ENCODE results near the gene SLC25A13. TPM values are rescaled to one million over a fixed set of nuclear protein-coding genes. Genes with fewer than 3 reads are reported as not detected.

The SLC25A13 gene
- total and polyA plus RNA-seq, 2 of the 13 experiments (the other 11 are each of a cell fraction or from before 2014, with no cell fraction given): 36.2 to 84.9 TPM

DNA sequence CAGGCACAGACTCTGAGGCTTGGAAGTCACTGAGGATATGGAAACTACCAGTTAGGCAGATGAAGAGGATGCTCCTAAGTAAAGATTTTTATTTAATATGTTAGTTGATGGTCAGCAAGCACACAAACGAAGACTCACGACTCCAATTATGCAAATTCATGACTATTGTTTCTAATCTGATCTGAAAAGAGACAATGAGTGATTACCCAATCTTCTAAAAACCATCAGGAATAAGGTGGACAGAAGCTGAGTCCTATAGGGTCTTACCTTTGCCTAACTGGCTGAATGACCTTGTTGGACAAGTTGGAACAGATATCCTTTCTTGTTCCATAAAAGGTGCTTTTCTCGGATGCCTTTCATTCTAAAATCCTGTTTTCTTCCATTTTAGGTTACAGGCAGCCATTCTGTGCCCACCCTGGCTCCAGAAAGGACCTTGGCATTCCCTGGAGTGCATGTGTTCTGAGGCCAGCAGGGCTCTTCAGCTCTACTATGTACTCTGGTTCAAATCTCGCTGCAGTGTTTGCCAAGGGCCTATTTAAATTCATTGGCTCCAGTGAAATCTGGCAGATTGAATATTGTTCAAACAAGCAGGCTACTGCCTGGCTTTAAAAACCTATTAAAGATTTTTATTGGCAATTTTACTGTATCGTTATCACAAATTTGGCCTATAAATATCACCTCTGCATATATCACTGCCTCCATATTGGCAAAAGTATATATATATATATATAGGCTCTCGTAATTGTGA, 77.5 kb downstream of the SLC25A13 start:
- Histone ChIP-seq H3K27me3 (ENCODE audit: control insufficient read depth in 1 of 2, insufficient read depth in 2 of 2, low read length in 2 of 2) (no peaks in the 10 kb centered on the region), H3K79me2 (ENCODE audit: insufficient read depth, low read length) (peaks cover 51% of the 10 kb centered on the region), H3K4me2 (ENCODE audit: low read depth, low read length) (no peak overlapping the region), H4K20me1 (ENCODE audit: insufficient read depth, low read length) (no peaks in the 10 kb centered on the region; the same call in 1 of the 2 replicates), H2AFZ (ENCODE audit: low read length) (no peak overlapping the region), H3K4me3 (replicated peaks in 1 of 3; ENCODE audit: insufficient read depth in 1 of 3, low read depth in 2 of 3, low read length in 3 of 3) (no peak overlapping the region), H3K27ac (ENCODE audit: extremely low read length, insufficient read depth, low read length) (no peak overlapping the region), H3K36me3 (replicated peaks in 1 of 2; ENCODE audit: control insufficient read depth in 1 of 2, insufficient read depth in 2 of 2, low read length in 2 of 2) (peaks cover 3 to 5% of the 10 kb centered on the region in 2 experiments; a peak in 2 of 5 replicates), H3K9ac (ENCODE audit: insufficient read depth, low read depth, low read length) (no peak overlapping the region), H3K4me1 (ENCODE audit: insufficient read depth, low read length) (peaks cover 17% of the 10 kb centered on the region), H3K9me3 (ENCODE audit: low read length) (no peaks in the 10 kb centered on the region)
- intact Hi-C loops (cut with micrococcal nuclease; ENCODE audit: unreplicated experiment) (no loop called here), in situ Hi-C loops (cut with HindIII; ENCODE audit: extremely low pct_ligation_motif_present, low pct_unique_long_range_greater_than_20kb) (no loop called here)
- CTCF ChIA-PET (ENCODE audit: low intra/inter-chr PET ratio, low total read pairs): no interaction called here
- no peak for DNase-seq (ENCODE audit: low spot score)
- POLR2A ChIA-PET: no interaction called here
- no peak for FAIRE-seq
- no TSS peak for BruUV-seq (replicated peaks)
- WGBS (ENCODE audit: low lambda C conversion rate): 82% methylated on average over 6 of the region's 6 CpGs
- ATAC-seq: no peak
- TF ChIP-seq RBM39 (IDR thresholded peaks at IDR 0.05; ENCODE audit: low read depth, low read length, poor library complexity, severe bottlenecking) (no peak), ZMAT3 (CRISPR knock-in tag; conservative IDR thresholded peaks at IDR 0.05) (no peak), EZH2 (conservative IDR thresholded peaks at IDR 0.05; ENCODE audit: low read depth, low read length) (no peak), NBN (conservative IDR thresholded peaks at IDR 0.05) (no peak), SIN3A (IDR thresholded peaks at IDR 0.05; ENCODE audit: borderline replicate concordance, low read depth, low read length) (no peak), MXD1 (CRISPR knock-in tag; IDR thresholded peaks at IDR 0.05) (no peak), CAMTA2 (CRISPR knock-in tag; IDR thresholded peaks at IDR 0.05; ENCODE audit: borderline replicate concordance) (no peak), ZNF225 (CRISPR knock-in tag; IDR thresholded peaks at IDR 0.05) (no peak), POLR2AphosphoS2 (IDR thresholded peaks at IDR 0.05; ENCODE audit: low read depth, low read length) (no peak), SRSF4 (IDR thresholded peaks at IDR 0.05; ENCODE audit: low read depth, low read length, poor library complexity, severe bottlenecking) (no peak), ZNF354B (CRISPR knock-in tag; IDR thresholded peaks at IDR 0.05) (no peak), GATA4 (IDR thresholded peaks at IDR 0.05; ENCODE audit: borderline replicate concordance, low read depth) (no peak)
- TF ChIP-seq, protein P1, sequence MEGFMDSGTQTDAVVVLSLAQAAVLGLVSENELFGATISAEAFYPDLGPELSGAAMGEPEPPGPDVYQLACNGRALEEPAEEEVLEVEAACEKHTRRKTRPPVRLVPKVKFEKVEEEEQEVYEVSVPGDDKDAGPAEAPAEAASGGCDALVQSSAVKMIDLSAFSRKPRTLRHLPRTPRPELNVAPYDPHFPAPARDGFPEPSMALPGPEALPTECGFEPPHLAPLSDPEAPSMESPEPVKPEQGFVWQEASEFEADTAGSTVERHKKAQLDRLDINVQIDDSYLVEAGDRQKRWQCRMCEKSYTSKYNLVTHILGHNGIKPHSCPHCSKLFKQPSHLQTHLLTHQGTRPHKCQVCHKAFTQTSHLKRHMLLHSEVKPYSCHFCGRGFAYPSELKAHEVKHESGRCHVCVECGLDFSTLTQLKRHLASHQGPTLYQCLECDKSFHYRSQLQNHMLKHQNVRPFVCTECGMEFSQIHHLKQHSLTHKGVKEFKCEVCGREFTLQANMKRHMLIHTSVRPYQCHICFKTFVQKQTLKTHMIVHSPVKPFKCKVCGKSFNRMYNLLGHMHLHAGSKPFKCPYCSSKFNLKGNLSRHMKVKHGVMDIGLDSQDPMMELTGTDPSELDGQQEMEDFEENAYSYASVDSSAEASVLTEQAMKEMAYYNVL (CRISPR knock-in tag; IDR thresholded peaks at IDR 0.05; ENCODE audit: borderline replicate concordance): no peak
- TF ChIP-seq, protein P2, sequence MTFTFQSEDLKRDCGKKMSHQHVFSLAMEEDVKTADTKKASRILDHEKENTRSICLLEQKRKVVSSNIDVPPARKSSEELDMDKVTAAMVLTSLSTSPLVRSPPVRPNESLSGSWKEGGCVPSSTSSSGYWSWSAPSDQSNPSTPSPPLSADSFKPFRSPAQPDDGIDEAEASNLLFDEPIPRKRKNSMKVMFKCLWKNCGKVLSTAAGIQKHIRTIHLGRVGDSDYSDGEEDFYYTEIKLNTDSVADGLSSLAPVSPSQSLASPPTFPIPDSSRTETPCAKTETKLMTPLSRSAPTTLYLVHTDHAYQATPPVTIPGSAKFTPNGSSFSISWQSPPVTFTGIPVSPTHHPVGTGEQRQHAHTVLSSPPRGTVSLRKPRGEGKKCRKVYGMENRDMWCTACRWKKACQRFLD (CRISPR knock-in tag; IDR thresholded peaks at IDR 0.05; ENCODE audit: borderline replicate concordance): no peak
- TF ChIP-seq, protein P3, sequence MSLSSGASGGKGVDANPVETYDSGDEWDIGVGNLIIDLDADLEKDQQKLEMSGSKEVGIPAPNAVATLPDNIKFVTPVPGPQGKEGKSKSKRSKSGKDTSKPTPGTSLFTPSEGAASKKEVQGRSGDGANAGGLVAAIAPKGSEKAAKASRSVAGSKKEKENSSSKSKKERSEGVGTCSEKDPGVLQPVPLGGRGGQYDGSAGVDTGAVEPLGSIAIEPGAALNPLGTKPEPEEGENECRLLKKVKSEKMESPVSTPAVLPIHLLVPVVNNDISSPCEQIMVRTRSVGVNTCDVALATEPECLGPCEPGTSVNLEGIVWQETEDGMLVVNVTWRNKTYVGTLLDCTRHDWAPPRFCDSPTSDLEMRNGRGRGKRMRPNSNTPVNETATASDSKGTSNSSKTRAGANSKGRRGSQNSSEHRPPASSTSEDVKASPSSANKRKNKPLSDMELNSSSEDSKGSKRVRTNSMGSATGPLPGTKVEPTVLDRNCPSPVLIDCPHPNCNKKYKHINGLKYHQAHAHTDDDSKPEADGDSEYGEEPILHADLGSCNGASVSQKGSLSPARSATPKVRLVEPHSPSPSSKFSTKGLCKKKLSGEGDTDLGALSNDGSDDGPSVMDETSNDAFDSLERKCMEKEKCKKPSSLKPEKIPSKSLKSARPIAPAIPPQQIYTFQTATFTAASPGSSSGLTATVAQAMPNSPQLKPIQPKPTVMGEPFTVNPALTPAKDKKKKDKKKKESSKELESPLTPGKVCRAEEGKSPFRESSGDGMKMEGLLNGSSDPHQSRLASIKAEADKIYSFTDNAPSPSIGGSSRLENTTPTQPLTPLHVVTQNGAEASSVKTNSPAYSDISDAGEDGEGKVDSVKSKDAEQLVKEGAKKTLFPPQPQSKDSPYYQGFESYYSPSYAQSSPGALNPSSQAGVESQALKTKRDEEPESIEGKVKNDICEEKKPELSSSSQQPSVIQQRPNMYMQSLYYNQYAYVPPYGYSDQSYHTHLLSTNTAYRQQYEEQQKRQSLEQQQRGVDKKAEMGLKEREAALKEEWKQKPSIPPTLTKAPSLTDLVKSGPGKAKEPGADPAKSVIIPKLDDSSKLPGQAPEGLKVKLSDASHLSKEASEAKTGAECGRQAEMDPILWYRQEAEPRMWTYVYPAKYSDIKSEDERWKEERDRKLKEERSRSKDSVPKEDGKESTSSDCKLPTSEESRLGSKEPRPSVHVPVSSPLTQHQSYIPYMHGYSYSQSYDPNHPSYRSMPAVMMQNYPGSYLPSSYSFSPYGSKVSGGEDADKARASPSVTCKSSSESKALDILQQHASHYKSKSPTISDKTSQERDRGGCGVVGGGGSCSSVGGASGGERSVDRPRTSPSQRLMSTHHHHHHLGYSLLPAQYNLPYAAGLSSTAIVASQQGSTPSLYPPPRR (CRISPR knock-in tag; IDR thresholded peaks at IDR 0.05; ENCODE audit: borderline replicate concordance): no peak
